Epithelial cell of proximal tubule (primary cell): ENCODE measurements around the gene BOLA3. TPM values are rescaled to one million over a fixed set of nuclear protein-coding genes. Genes with fewer than 3 reads are reported as not detected.

Experiments used
- DNase-seq: peaks from one replicate; pipeline ENCODE4 v3.0.0-alpha.2; 2011; ENCODE audit warnings: low read depth
- H3K4me3 ChIP-seq: 2 replicates; pipeline ENCODE4 v1.5.1; 2011; ENCODE audit warnings: low read depth, mild to moderate bottlenecking, low read length
- total RNA-seq: library from RNA; depleted of rRNA; stranded (reverse); fragments of >200 nt; gene quantifications from 2 replicates; pipeline ENCODE4 v1.2.3, GENCODE V29; 2015
- TF ChIP-seq, protein P1 (sequence below): conservative IDR thresholded peaks from 2 replicates; pipeline ENCODE4 v1.5.1; 2012; ENCODE audit warnings: low read depth, mild to moderate bottlenecking, low read length

The BOLA3 gene
- total RNA-seq, 1 donor from 2014 or later = 90.3 TPM

GRCh38 chr2:74149247-74149525 is 1.5 kb upstream of the BOLA3 start:
- H3K4me3 ChIP-seq = no peak overlapping the region
- TF ChIP-seq, protein P1, sequence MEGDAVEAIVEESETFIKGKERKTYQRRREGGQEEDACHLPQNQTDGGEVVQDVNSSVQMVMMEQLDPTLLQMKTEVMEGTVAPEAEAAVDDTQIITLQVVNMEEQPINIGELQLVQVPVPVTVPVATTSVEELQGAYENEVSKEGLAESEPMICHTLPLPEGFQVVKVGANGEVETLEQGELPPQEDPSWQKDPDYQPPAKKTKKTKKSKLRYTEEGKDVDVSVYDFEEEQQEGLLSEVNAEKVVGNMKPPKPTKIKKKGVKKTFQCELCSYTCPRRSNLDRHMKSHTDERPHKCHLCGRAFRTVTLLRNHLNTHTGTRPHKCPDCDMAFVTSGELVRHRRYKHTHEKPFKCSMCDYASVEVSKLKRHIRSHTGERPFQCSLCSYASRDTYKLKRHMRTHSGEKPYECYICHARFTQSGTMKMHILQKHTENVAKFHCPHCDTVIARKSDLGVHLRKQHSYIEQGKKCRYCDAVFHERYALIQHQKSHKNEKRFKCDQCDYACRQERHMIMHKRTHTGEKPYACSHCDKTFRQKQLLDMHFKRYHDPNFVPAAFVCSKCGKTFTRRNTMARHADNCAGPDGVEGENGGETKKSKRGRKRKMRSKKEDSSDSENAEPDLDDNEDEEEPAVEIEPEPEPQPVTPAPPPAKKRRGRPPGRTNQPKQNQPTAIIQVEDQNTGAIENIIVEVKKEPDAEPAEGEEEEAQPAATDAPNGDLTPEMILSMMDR = no peak

GRCh38 chr2:74148457-74149246 is 940 bp upstream of the BOLA3 start:
- DNase-seq = no peak
- TF ChIP-seq, protein P1 = no peak
- peak overlapping the region; percentile 82 for H3K4me3 ChIP-seq

More at GRCh38 chr2:74149247-74149525, 1.5 kb upstream of the BOLA3 start:
- no peak for DNase-seq

GRCh38 chr2:74146929-74147726 is 584 bp downstream of the BOLA3 start:
- DNase-seq = no peak
- TF ChIP-seq, protein P1 = no peak
- peak overlapping the region; percentile 82 for H3K4me3 ChIP-seq

DNA sequence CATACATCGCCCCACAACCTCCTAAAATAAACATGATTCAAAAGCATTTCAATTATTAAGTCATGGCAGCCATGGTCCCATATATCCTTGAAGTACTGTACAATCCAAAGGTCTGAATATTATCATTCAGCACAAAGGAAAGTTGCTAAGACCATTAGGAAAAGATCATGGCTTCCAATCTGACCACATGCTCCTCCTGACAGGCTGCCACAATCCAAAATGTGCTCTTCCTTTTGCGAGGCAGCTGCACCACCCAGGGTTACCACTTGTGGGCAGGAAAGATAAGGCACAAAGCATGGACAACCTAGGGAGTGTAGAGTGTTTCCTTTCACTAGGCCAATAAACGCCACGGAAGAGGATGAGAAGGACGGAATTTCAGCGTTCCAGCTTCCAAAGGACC is 5.4 kb downstream of the BOLA3 start:
- TF ChIP-seq, protein P1 = peak; percentile 20
- DNase-seq = no peak
- no peak overlapping the region for H3K4me3 ChIP-seq

GRCh38 chr2:74138600-74139323 is 8.9 kb downstream of the BOLA3 start:
- TF ChIP-seq, protein P1 = peak; percentile 22
- no peak overlapping the region for H3K4me3 ChIP-seq
- DNase-seq = no peak

DNA sequence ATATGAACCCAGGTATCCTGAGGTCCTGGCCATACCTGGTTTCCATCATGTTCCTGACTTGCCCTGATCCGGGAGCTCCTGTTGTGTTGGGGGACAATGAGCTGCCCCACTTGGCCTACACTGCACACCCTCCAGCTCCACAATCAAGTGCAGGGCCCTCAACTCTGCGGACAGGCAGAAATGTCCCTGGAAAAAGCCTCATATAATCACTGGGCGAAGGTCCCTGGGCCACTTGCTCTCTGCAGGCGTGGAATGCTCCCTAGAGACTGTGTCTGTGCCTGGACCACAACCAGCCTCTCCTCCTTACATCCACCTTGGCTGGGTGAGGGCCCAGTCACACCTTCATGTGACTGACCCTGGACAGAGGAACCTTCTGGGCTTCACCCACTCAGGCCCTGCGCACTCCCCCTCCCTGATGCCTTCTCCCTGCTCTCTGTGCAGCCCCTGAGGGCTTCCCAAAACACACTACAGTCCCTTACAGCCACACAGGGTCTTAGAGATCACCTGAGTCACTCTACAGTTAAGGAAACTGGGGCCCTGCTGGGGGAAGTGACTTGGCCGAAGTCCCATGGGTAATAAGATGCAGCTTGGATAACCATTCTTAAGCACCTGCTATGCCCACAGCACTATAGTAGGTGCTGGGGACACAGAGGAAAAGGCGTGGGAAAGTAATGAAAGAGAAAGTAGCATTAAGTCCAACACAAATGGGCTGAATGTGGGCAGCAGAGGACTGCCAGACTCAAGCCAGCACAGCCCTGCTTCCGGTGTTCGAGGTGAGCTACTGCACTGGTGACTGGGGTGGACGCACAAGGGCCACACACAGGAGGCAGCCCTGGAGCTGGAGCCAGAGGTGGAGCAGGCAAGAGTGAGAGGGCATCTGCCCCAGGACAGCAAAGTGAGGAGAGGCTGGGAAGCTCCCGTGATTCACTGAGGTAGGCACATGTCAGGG is 9.8 kb downstream of the BOLA3 start:
- DNase-seq = no peak
- H3K4me3 ChIP-seq = no peak overlapping the region
- TF ChIP-seq, protein P1 = no peak
